Measurements from ENCODE around the gene WDR88. TPM values are rescaled to one million over a fixed set of nuclear protein-coding genes. Genes with fewer than 3 reads are reported as not detected.
A peak's percentile ranks its signal among the peaks of the same experiment; 100 is the strongest.
"Not testable (repeated sequence)": the region's sequence is repeated elsewhere in the genome, so short reads cannot be mapped to it uniquely, and the experiment has no call there.

Gene WDR88
- total RNA-seq, 1 donor: not detected

- Histone ChIP-seq H3K27me3 (ENCODE audit: insufficient read depth, low read length) (no peaks in the 10 kb centered on the region), H3K4me3 (ENCODE audit: low read length) (no peak overlapping the region), H3K4me1 (ENCODE audit: insufficient read depth, low read length) (peaks cover 54% of the 10 kb centered on the region), H3K9me3 (ENCODE audit: low read depth, low read length) (no peaks in the 10 kb centered on the region)
Observed at GRCh38 chr19:33174186-33174585, 42.3 kb downstream of the WDR88 start.

GRCh38 chr19:33175156-33175782 is 43.4 kb downstream of the WDR88 start:
- Histone ChIP-seq H3K4me3 (ENCODE audit: low read length) (no peak overlapping the region), H3K27me3 (ENCODE audit: insufficient read depth, low read length) (no peaks in the 10 kb centered on the region), H3K4me1 (ENCODE audit: insufficient read depth, low read length) (peaks cover 54% of the 10 kb centered on the region), H3K9me3 (ENCODE audit: low read depth, low read length) (no peaks in the 10 kb centered on the region)

- H3K9me3 ChIP-seq (ENCODE audit: low read depth, low read length): no peaks in the 10 kb centered on the region
- peak overlapping the region; percentile 89 for H3K4me3 ChIP-seq (ENCODE audit: low read length)
- no peaks in the 10 kb centered on the region for H3K27me3 ChIP-seq (ENCODE audit: insufficient read depth, low read length)
- H3K4me1 ChIP-seq (ENCODE audit: insufficient read depth, low read length): peaks cover 54% of the 10 kb centered on the region
Observed at GRCh38 chr19:33175886-33176669, 44.2 kb downstream of the WDR88 start.

- Histone ChIP-seq H3K9me3 (ENCODE audit: low read depth, low read length) (no peaks in the 10 kb centered on the region), H3K4me3 (ENCODE audit: low read length) (peak overlapping the region; percentile 89), H3K4me1 (ENCODE audit: insufficient read depth, low read length) (peaks cover 54% of the 10 kb centered on the region), H3K27me3 (ENCODE audit: insufficient read depth, low read length) (no peaks in the 10 kb centered on the region)
Observed at GRCh38 chr19:33176670-33177416, 44.9 kb downstream of the WDR88 start.

GRCh38 chr19:33177417-33177979 is 45.6 kb downstream of the WDR88 start:
- Histone ChIP-seq H3K4me3 (ENCODE audit: low read length) (peak overlapping the region; percentile 89), H3K4me1 (ENCODE audit: insufficient read depth, low read length) (peaks cover 49% of the 10 kb centered on the region), H3K9me3 (ENCODE audit: low read depth, low read length) (no peaks in the 10 kb centered on the region), H3K27me3 (ENCODE audit: insufficient read depth, low read length) (no peaks in the 10 kb centered on the region)

GRCh38 chr19:33186431-33187182 is 54.7 kb downstream of the WDR88 start:
- Histone ChIP-seq H3K9me3 (ENCODE audit: low read depth, low read length) (no peaks in the 10 kb centered on the region), H3K4me1 (ENCODE audit: insufficient read depth, low read length) (peaks cover 46% of the 10 kb centered on the region), H3K4me3 (ENCODE audit: low read length) (no peak overlapping the region), H3K27me3 (ENCODE audit: insufficient read depth, low read length) (no peaks in the 10 kb centered on the region)

- Histone ChIP-seq H3K4me3 (ENCODE audit: low read length) (no peak overlapping the region), H3K4me1 (ENCODE audit: insufficient read depth, low read length) (peaks cover 46% of the 10 kb centered on the region), H3K9me3 (ENCODE audit: low read depth, low read length) (no peaks in the 10 kb centered on the region), H3K27me3 (ENCODE audit: insufficient read depth, low read length) (no peaks in the 10 kb centered on the region)
Observed at GRCh38 chr19:33187183-33187540, 55.2 kb downstream of the WDR88 start.

- Histone ChIP-seq H3K4me3 (ENCODE audit: low read length) (no peak overlapping the region), H3K9me3 (ENCODE audit: low read depth, low read length) (no peaks in the 10 kb centered on the region), H3K27me3 (ENCODE audit: insufficient read depth, low read length) (peaks cover 10% of the 10 kb centered on the region), H3K4me1 (ENCODE audit: insufficient read depth, low read length) (peaks cover 50% of the 10 kb centered on the region)
Observed at GRCh38 chr19:33189453-33189852, 57.5 kb downstream of the WDR88 start.

GRCh38 chr19:33191092-33191491 is 59.2 kb downstream of the WDR88 start:
- Histone ChIP-seq H3K4me1 (ENCODE audit: insufficient read depth, low read length) (peaks cover 47% of the 10 kb centered on the region), H3K27me3 (ENCODE audit: insufficient read depth, low read length) (peaks cover 10% of the 10 kb centered on the region)
- not testable (repeated sequence) for H3K4me3 ChIP-seq (ENCODE audit: low read length); H3K9me3 ChIP-seq (ENCODE audit: low read depth, low read length)

GRCh38 chr19:33191501-33191900 is 59.6 kb downstream of the WDR88 start:
- no peaks in the 10 kb centered on the region for H3K9me3 ChIP-seq (ENCODE audit: low read depth, low read length)
- peaks cover 45% of the 10 kb centered on the region for H3K4me1 ChIP-seq (ENCODE audit: insufficient read depth, low read length)
- no peak overlapping the region for H3K4me3 ChIP-seq (ENCODE audit: low read length)
- peaks cover 10% of the 10 kb centered on the region for H3K27me3 ChIP-seq (ENCODE audit: insufficient read depth, low read length)

GRCh38 chr19:33192010-33192409 is 60.1 kb downstream of the WDR88 start:
- peaks cover 10% of the 10 kb centered on the region for H3K27me3 ChIP-seq (ENCODE audit: insufficient read depth, low read length)
- H3K9me3 ChIP-seq (ENCODE audit: low read depth, low read length): no peaks in the 10 kb centered on the region
- no peak overlapping the region for H3K4me3 ChIP-seq (ENCODE audit: low read length)
- H3K4me1 ChIP-seq (ENCODE audit: insufficient read depth, low read length): peaks cover 40% of the 10 kb centered on the region

GRCh38 chr19:33193269-33193864 is 61.5 kb downstream of the WDR88 start:
- Histone ChIP-seq H3K27me3 (ENCODE audit: insufficient read depth, low read length) (peaks cover 10% of the 10 kb centered on the region), H3K4me1 (ENCODE audit: insufficient read depth, low read length) (peaks cover 28% of the 10 kb centered on the region), H3K9me3 (ENCODE audit: low read depth, low read length) (no peaks in the 10 kb centered on the region), H3K4me3 (ENCODE audit: low read length) (no peak overlapping the region)

GRCh38 chr19:33193865-33194362 is 62.0 kb downstream of the WDR88 start, which contains the start of gene LRP3:
LRP3 (plus strand) TSS chr19:33194330; CDS start chr19:33194786, 456 bp downstream.
- Histone ChIP-seq H3K27me3 (ENCODE audit: insufficient read depth, low read length) (peaks cover 10% of the 10 kb centered on the region), H3K4me3 (ENCODE audit: low read length) (peak within 1 kb of the TSS; percentile 29), H3K4me1 (ENCODE audit: insufficient read depth, low read length) (peaks cover 23% of the 10 kb centered on the region), H3K9me3 (ENCODE audit: low read depth, low read length) (no peaks in the 10 kb centered on the region)

GRCh38 chr19:33194532-33194885 is 62.6 kb downstream of the WDR88 start:
- Histone ChIP-seq H3K9me3 (ENCODE audit: low read depth, low read length) (no peaks in the 10 kb centered on the region), H3K4me3 (ENCODE audit: low read length) (peak overlapping the region; percentile 29), H3K27me3 (ENCODE audit: insufficient read depth, low read length) (peaks cover 10% of the 10 kb centered on the region)

More at GRCh38 chr19:33194532-33194885, 62.6 kb downstream of the WDR88 start:
- H3K4me1 ChIP-seq (ENCODE audit: insufficient read depth, low read length): peaks cover 23% of the 10 kb centered on the region

All from mononuclear cell (primary cell).